NCI-H2029 (cell line): ENCODE measurements around the gene NTF3.

Experiments
- DNase-seq: peaks from one replicate; lab custom pipeline; 2025; lab: John Stamatoyannopoulos, UW

The NTF3 gene

GRCh38 chr12:5456906-5457305, 25.0 kb downstream of the NTF3 start:
- DNase-seq = no peak

- DNase-seq = no peak
Measured at GRCh38 chr12:5458229-5459050, 26.5 kb downstream of the NTF3 start.

GRCh38 chr12:5459051-5459782, 27.3 kb downstream of the NTF3 start:
- no peak for DNase-seq

- no peak for DNase-seq
Measured at GRCh38 chr12:5460817-5461216, 28.9 kb downstream of the NTF3 start.

- DNase-seq = no peak
Measured at GRCh38 chr12:5461966-5462365, 30.1 kb downstream of the NTF3 start.

GRCh38 chr12:5464096-5464495, 32.2 kb downstream of the NTF3 start:
- no peak for DNase-seq

GRCh38 chr12:5465384-5465783, 33.5 kb downstream of the NTF3 start:
- DNase-seq = no peak

GRCh38 chr12:5466521-5466960, 34.6 kb downstream of the NTF3 start:
- DNase-seq = no peak

GRCh38 chr12:5467931-5468330, 36.0 kb downstream of the NTF3 start:
- no peak for DNase-seq

- DNase-seq = no peak
Measured at GRCh38 chr12:5470221-5470620, 38.3 kb downstream of the NTF3 start.

- no peak for DNase-seq
Measured at GRCh38 chr12:5470703-5471102, 38.8 kb downstream of the NTF3 start.

GRCh38 chr12:5473076-5473782, 41.3 kb downstream of the NTF3 start:
- no peak for DNase-seq

- DNase-seq = no peak
Measured at GRCh38 chr12:5473783-5474116, 41.8 kb downstream of the NTF3 start.

GRCh38 chr12:5476356-5476755, 44.4 kb downstream of the NTF3 start:
- no peak for DNase-seq

- DNase-seq = no peak
Measured at GRCh38 chr12:5478081-5478706, 46.3 kb downstream of the NTF3 start.

GRCh38 chr12:5479761-5480160, 47.9 kb downstream of the NTF3 start:
- no peak for DNase-seq

- DNase-seq = no peak
Measured at GRCh38 chr12:5480218-5480937, 48.5 kb downstream of the NTF3 start.

- DNase-seq = no peak
Measured at GRCh38 chr12:5480938-5481303, 49.0 kb downstream of the NTF3 start.

GRCh38 chr12:5481645-5482044, 49.7 kb downstream of the NTF3 start:
- DNase-seq = no peak

GRCh38 chr12:5484426-5484825, 52.5 kb downstream of the NTF3 start:
- DNase-seq = no peak

GRCh38 chr12:5485454-5485853, 53.5 kb downstream of the NTF3 start:
- DNase-seq = no peak

- no peak for DNase-seq
Measured at GRCh38 chr12:5487076-5487475, 55.2 kb downstream of the NTF3 start.
